ENCODE measurements around the gene SYTL2.

DNA sequence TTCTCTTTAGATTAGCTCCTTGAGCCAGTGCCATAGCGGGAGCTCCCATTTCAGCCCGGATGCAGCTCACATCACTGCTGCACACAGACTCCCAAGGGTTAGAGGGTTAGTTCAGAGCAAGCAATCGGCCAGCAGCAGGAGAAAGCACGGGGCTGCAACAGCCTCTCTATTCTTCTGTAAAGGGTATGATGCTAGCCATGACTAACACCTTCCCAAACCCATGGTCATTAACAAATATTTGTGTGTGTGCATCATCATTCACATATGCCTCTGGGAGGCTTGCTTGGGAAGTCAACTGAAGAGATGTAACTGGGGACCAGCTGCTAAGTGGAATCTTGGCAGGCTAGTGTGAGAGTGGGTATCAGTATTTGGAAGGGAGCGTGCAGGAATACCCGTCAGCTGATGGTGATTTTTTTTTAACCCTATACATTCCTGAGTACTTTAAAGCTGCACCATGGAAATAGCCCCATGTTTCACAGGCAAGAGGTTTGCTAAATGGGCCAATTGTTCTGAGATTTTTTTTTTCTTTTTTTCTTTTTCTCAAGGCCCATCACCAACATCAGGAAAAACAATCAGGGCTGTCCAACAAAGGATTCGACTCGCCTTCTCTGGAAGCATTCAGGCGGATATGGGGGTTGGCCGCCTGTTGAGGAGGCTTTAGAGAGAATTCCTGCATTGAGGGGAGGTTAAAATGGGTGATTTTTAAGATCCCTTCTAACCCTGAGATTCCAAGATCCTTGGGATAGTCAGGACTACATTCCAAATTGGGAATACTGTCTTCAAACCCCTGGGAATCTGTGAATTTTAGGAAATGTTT, 91.7 kb downstream of the SYTL2 start:
- TF ChIP-seq, protein P1, sequence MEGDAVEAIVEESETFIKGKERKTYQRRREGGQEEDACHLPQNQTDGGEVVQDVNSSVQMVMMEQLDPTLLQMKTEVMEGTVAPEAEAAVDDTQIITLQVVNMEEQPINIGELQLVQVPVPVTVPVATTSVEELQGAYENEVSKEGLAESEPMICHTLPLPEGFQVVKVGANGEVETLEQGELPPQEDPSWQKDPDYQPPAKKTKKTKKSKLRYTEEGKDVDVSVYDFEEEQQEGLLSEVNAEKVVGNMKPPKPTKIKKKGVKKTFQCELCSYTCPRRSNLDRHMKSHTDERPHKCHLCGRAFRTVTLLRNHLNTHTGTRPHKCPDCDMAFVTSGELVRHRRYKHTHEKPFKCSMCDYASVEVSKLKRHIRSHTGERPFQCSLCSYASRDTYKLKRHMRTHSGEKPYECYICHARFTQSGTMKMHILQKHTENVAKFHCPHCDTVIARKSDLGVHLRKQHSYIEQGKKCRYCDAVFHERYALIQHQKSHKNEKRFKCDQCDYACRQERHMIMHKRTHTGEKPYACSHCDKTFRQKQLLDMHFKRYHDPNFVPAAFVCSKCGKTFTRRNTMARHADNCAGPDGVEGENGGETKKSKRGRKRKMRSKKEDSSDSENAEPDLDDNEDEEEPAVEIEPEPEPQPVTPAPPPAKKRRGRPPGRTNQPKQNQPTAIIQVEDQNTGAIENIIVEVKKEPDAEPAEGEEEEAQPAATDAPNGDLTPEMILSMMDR (IDR thresholded peaks at IDR 0.05) = no peak
- TF ChIP-seq POLR2AphosphoS5 (IDR thresholded peaks at IDR 0.05) = peak; percentile 25 to 65 (median 39)
